HEK293 (cell line): ENCODE results near the gene FIBP.

Source experiments
- CTCF ChIP-seq: fragments of 450-650 bp; formaldehyde crosslinking; IDR thresholded peaks from 2 replicates; pipeline ENCODE4 v1.5.1; 2016; ENCODE audit warnings: missing biosample characterization, missing genetic modification characterization
- KLF9 ChIP-seq: fragments of 450-650 bp; formaldehyde crosslinking; IDR thresholded peaks from 2 replicates; pipeline ENCODE4 v1.5.1; 2016; ENCODE audit warnings: missing biosample characterization, missing genetic modification characterization, low read depth
- RBAK ChIP-seq: fragments of 450-650 bp; formaldehyde crosslinking; IDR thresholded peaks from 2 replicates; pipeline ENCODE4 v1.5.1; 2016; ENCODE audit warnings: missing biosample characterization, missing genetic modification characterization
- TCF7L2 ChIP-seq: IDR thresholded peaks from 2 replicates; pipeline ENCODE4 v1.6.1; 2011; ENCODE audit warnings: low read depth, mild to moderate bottlenecking, inconsistent platforms, low read length, moderate library complexity, borderline replicate concordance
- ZBTB7A ChIP-seq: fragments of 450-650 bp; formaldehyde crosslinking; IDR thresholded peaks from 2 replicates; pipeline ENCODE4 v1.5.1; 2016; ENCODE audit warnings: low read depth, missing biosample characterization, missing genetic modification characterization
- ZNF274 ChIP-seq, 2 experiments: fragments of 200-500 bp in 1 of 2; fragments of 450-650 bp in 1 of 2; sonication (Bioruptor generic) in 1 of 2; formaldehyde crosslinking in 1 of 2; IDR thresholded peaks; 2 replicates each; pipeline versions ENCODE4 v1.5.1 to v1.6.1; 2014 to 2016; ENCODE audit warnings: borderline replicate concordance in 1 of 2, inconsistent platforms in 1 of 2, low read length in 1 of 2, missing biosample characterization in 1 of 2, missing genetic modification characterization in 1 of 2
- ZNF324 ChIP-seq: fragments of 450-650 bp; formaldehyde crosslinking; IDR thresholded peaks from 2 replicates; pipeline ENCODE4 v1.5.1; 2016; ENCODE audit warnings: missing biosample characterization, missing genetic modification characterization
- ZNF423 ChIP-seq: fragments of 450-650 bp; formaldehyde crosslinking; IDR thresholded peaks from 2 replicates; pipeline ENCODE4 v1.5.1; 2016; ENCODE audit warnings: missing biosample characterization, missing genetic modification characterization
- ZNF660 ChIP-seq: fragments of 450-650 bp; IDR thresholded peaks from 2 replicates; pipeline ENCODE4 v1.5.1; 2018; ENCODE audit warnings: missing biosample characterization, mild to moderate bottlenecking, missing genetic modification characterization
- ZNF785 ChIP-seq: fragments of 450-650 bp; formaldehyde crosslinking; IDR thresholded peaks from 2 replicates; pipeline ENCODE4 v1.5.1; 2016; ENCODE audit warnings: missing biosample characterization, missing genetic modification characterization
- TF ChIP-seq, protein P1 (sequence below): fragments of 450-650 bp; formaldehyde crosslinking; IDR thresholded peaks from 2 replicates; pipeline ENCODE4 v1.5.1; 2017; ENCODE audit warnings: missing biosample characterization, missing genetic modification characterization

DNA sequence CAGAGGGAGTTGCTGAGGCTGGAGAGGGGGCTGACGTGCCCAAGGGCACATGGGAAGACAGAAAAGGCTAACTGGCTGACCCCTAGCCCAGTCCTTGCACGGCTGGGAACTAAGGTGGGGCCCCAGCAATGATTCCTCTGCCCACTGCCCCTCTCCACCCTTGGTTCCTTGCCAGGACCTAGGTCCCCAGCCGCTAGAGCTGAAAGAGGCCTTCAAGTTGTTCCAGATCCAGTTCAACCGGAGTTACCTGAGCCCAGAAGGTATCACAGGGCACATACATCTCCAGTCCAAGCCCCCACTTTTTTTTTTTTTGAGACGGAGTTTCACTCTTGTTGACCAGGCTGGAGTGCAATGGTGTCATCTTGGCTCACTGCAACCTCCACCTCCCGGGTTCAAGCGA, 8.2 kb downstream of the FIBP start:
- no peak for TF ChIP-seq ZNF423
- no peak for TF ChIP-seq ZNF660 (tag by site-specific recombination)
- TF ChIP-seq TCF7L2: no peak
- no peak for TF ChIP-seq CTCF (tag by site-specific recombination)
- TF ChIP-seq RBAK (tag by site-specific recombination): no peak
- no peak for TF ChIP-seq ZBTB7A
- no peak for TF ChIP-seq KLF9 (tag by site-specific recombination)
- TF ChIP-seq, protein P1, sequence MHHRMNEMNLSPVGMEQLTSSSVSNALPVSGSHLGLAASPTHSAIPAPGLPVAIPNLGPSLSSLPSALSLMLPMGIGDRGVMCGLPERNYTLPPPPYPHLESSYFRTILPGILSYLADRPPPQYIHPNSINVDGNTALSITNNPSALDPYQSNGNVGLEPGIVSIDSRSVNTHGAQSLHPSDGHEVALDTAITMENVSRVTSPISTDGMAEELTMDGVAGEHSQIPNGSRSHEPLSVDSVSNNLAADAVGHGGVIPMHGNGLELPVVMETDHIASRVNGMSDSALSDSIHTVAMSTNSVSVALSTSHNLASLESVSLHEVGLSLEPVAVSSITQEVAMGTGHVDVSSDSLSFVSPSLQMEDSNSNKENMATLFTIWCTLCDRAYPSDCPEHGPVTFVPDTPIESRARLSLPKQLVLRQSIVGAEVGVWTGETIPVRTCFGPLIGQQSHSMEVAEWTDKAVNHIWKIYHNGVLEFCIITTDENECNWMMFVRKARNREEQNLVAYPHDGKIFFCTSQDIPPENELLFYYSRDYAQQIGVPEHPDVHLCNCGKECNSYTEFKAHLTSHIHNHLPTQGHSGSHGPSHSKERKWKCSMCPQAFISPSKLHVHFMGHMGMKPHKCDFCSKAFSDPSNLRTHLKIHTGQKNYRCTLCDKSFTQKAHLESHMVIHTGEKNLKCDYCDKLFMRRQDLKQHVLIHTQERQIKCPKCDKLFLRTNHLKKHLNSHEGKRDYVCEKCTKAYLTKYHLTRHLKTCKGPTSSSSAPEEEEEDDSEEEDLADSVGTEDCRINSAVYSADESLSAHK (tag by site-specific recombination): no peak
- no peak for TF ChIP-seq ZNF274 (IDR thresholded peaks at IDR 0.05; ENCODE audit: low read length)
- no peak for TF ChIP-seq ZNF274 (tag by site-specific recombination; IDR thresholded peaks at IDR 0.05; ENCODE audit: borderline replicate concordance)
- no peak for TF ChIP-seq ZNF324
- TF ChIP-seq ZNF785 (tag by site-specific recombination): no peak
